PC-9 (cell line): Measurements from ENCODE around the gene COL4A1. TPM values are rescaled to one million over a fixed set of nuclear protein-coding genes. Genes with fewer than 3 reads are reported as not detected.

Experiments used
- BruUV-seq: library from RNA; stranded (reverse); fragments of 400-500 nt; replicated peaks from 2 replicates; lab custom pipeline; 2021; lab: Mats Ljungman, UMichigan
- CTCF ChIA-PET: fragments of 300-600 bp; sonication (Branson Sonifier 250); formaldehyde crosslinking; loops from one replicate; lab custom pipeline; 2022; ENCODE audit warnings: antibody characterized with exemption; lab: Charles Lee
- POLR2A ChIA-PET: fragments of 300-600 bp; sonication (Branson Sonifier 250); formaldehyde crosslinking; loops from one replicate; lab custom pipeline; 2022; ENCODE audit warnings: antibody characterized with exemption; ENCODE audit not compliant: unreplicated experiment; lab: Charles Lee
- DNase-seq, 2 experiments: peaks; one replicate each; pipeline versions ENCODE4 v3.0.0 to v3.0.0-alpha.2; 2015 to 2022; ENCODE audit warnings: mixed read lengths in 1 of 2
- H2AFZ ChIP-seq: fragments of 200-600 bp; sonication (generic); 2 replicates; pipeline ENCODE4 v1.8.1; 2017; ENCODE audit warnings: antibody characterized with exemption
- H3F3A ChIP-seq: fragments of 200-600 bp; sonication (generic); 2 replicates; pipeline ENCODE4 v1.8.1; 2017; ENCODE audit warnings: antibody characterized with exemption, mild to moderate bottlenecking, low read depth; ENCODE audit not compliant: insufficient read depth
- H3K27ac ChIP-seq: fragments of 200-600 bp; sonication (generic); 2 replicates; pipeline ENCODE4 v1.6.1; 2016; ENCODE audit warnings: mixed run types
- H3K27me3 ChIP-seq: fragments of 200-600 bp; sonication (generic); 2 replicates; pipeline ENCODE4 v1.6.1; 2016; ENCODE audit warnings: low read depth, mixed run types; ENCODE audit not compliant: insufficient read depth
- H3K36me3 ChIP-seq: fragments of 200-600 bp; sonication (generic); 2 replicates; pipeline ENCODE4 v1.6.1; 2016; ENCODE audit warnings: low read depth, mixed run types
- H3K4me1 ChIP-seq: fragments of 200-600 bp; sonication (generic); replicated peaks from 2 replicates; pipeline ENCODE4 v1.6.1; 2016; ENCODE audit warnings: mixed run types; ENCODE audit not compliant: insufficient read depth
- H3K4me2 ChIP-seq: fragments of 200-600 bp; sonication (generic); 2 replicates; pipeline ENCODE4 v1.6.1; 2017; ENCODE audit warnings: mixed run types
- H3K4me3 ChIP-seq: fragments of 200-600 bp; sonication (generic); 2 replicates; pipeline ENCODE4 v1.6.1; 2016; ENCODE audit warnings: mixed run types
- H3K79me2 ChIP-seq: fragments of 200-600 bp; sonication (generic); 2 replicates; pipeline ENCODE4 v1.6.1; 2017; ENCODE audit warnings: low read depth, mixed run types
- H3K9me2 ChIP-seq: fragments of 200-600 bp; sonication (generic); 2 replicates; pipeline ENCODE4 v1.8.1; 2017; ENCODE audit warnings: mild to moderate bottlenecking; ENCODE audit not compliant: insufficient read depth
- H3K9me3 ChIP-seq: fragments of 200-600 bp; sonication (generic); 2 replicates; pipeline ENCODE4 v1.8.1; 2016; ENCODE audit warnings: low read depth; ENCODE audit not compliant: insufficient read depth
- H4K20me1 ChIP-seq: fragments of 200-600 bp; sonication (generic); 2 replicates; pipeline ENCODE4 v1.8.1; 2017; ENCODE audit not compliant: insufficient read depth
- CTCF ChIP-seq: fragments of 200-600 bp; sonication (generic); conservative IDR thresholded peaks from 2 replicates; pipeline ENCODE4 v1.6.1; 2017; ENCODE audit warnings: mixed run types, antibody characterized with exemption, mild to moderate bottlenecking, moderate library complexity
- EZH2 ChIP-seq: fragments of 200-600 bp; sonication (generic); IDR thresholded peaks from 2 replicates; pipeline ENCODE4 v1.8.0; 2017; ENCODE audit warnings: antibody characterized with exemption, low read depth
- intact Hi-C: fragments of 100-400 bp; cut with micrococcal nuclease; formaldehyde crosslinking; loops from one replicate; pipeline ENCODE4 v1.10.0; 2022; ENCODE audit not compliant: unreplicated experiment
- total RNA-seq: library from RNA; stranded (reverse); gene quantifications from 2 replicates; pipeline ENCODE4 v1.2.3, GENCODE V29; 2021

The COL4A1 gene
- total RNA-seq, 1 experiment from 2014 or later, result 24.5 TPM

DNA sequence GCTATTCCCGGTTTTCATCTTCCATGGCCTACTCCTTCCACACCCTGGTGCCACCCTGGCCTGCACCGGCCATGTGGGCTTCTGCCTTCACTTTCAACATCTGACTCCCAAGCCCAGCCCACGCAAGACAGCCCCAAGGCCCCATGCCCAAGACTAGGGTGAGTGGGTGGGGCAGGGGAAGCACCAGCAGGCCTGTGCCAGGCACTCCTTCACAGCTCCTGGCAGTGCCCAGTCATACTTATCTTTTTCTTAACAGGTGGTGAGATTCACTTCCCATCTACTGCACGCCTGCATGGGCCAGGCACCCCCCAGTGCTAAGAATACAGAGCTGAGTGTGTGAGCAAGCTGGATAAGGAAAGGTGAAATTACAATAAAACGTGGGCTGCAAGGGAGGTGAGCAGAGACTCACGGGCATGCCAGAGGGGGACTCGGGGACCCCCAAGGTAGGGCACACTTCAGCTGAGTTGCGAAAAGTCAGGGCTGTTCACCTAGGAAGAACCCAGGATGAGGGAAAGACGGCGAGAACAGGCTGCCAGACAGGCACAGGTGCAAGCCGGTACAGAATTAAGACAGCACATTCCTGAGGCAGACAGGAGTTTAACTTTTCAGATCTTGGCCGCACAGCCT, 55.7 kb downstream of the COL4A1 start:
- ChIA-PET CTCF (no interaction called here), POLR2A (interaction anchor here (0.7 kb wide), 1 partner anchor 127 kb away, joined by 3 read pairs; no protein-coding TSS in a partner anchor)
- TF ChIP-seq CTCF, result no peak
- TF ChIP-seq EZH2, result no peak
- Histone ChIP-seq H3K27me3 (no peaks in the 10 kb centered on the region), H3K79me2 (no peaks in the 10 kb centered on the region), H3K4me2 (no peak overlapping the region), H3K36me3 (no peaks in the 10 kb centered on the region), H2AFZ (no peak overlapping the region), H3K4me1 (peaks cover 5% of the 10 kb centered on the region; the same call in 1 of the 2 replicates), H3K9me3 (no peaks in the 10 kb centered on the region), H3K4me3 (no peak overlapping the region), H3F3A (peaks cover 17% of the 10 kb centered on the region; the same call in 1 of the 2 replicates), H3K27ac (no peak overlapping the region), H4K20me1 (no peaks in the 10 kb centered on the region), H3K9me2 (no peaks in the 10 kb centered on the region)
- no TSS peak for BruUV-seq
- no peak for DNase-seq
- intact Hi-C loops, result no loop called here

DNA sequence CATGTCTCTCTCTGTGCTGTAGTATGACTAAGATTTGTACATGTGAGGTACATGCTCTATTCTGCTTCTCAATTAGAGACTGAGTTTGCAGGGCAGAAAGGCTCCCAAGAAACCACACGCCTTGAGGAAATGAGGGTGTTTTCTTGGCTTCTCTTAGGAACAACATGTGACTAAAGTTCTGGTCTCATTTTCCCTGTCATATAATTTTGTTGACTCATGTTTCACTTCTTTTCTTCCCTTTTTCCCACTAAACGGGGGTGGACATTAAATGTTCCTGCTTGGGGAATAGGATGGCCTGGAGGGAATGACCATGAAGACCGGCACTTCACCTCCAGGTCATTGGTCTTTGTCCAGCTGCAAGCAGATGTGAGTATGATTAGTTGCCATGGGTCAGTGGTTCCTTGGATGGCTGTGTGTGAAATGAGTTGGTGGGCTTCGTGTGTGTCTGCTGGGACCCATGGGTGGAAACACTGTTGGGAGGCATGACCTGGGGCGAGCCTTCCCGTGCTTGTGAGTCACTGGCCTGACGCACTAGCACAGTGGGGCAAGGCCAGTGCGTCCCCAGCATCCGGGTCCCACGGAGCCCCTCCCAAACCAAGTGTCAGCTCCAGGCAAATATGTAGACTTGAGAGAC, 56.6 kb downstream of the COL4A1 start:
- H3K27me3 ChIP-seq, result no peaks in the 10 kb centered on the region
- no peak overlapping the region for H3K4me2 ChIP-seq
- no peak for TF ChIP-seq EZH2
- TF ChIP-seq CTCF, result no peak
- H3K79me2 ChIP-seq, result no peaks in the 10 kb centered on the region
- intact Hi-C loops, result no loop called here
- DNase-seq, result no peak
- no peaks in the 10 kb centered on the region for H4K20me1 ChIP-seq
- H3K4me1 ChIP-seq, result peaks cover 5% of the 10 kb centered on the region; the same call in 1 of the 2 replicates
- H3K4me3 ChIP-seq, result no peak overlapping the region
- no peak overlapping the region for H3K27ac ChIP-seq
- H3K9me2 ChIP-seq, result no peaks in the 10 kb centered on the region
- POLR2A ChIA-PET, result interaction anchor here (0.7 kb wide), 1 partner anchor 128 kb away, joined by 3 read pairs; no protein-coding TSS in a partner anchor
- CTCF ChIA-PET, result no interaction called here
- H3F3A ChIP-seq, result peaks cover 17% of the 10 kb centered on the region; the same call in 1 of the 2 replicates
- BruUV-seq, result no TSS peak
- no peaks in the 10 kb centered on the region for H3K36me3 ChIP-seq
- H3K9me3 ChIP-seq, result no peaks in the 10 kb centered on the region
- H2AFZ ChIP-seq, result no peak overlapping the region

- H3K79me2 ChIP-seq, result no peaks in the 10 kb centered on the region
- no peaks in the 10 kb centered on the region for H3K9me2 ChIP-seq
- H3K4me2 ChIP-seq, result no peak overlapping the region
- POLR2A ChIA-PET, result no interaction called here
- TF ChIP-seq CTCF (no peak), EZH2 (no peak)
- no peak overlapping the region for H2AFZ ChIP-seq
- BruUV-seq, result no TSS peak
- no peaks in the 10 kb centered on the region for H3K9me3 ChIP-seq
- H3K4me1 ChIP-seq, result peaks cover 5% of the 10 kb centered on the region; the same call in 1 of the 2 replicates
- H3F3A ChIP-seq, result peaks cover 9% of the 10 kb centered on the region; the same call in 1 of the 2 replicates
- no peak overlapping the region for H3K4me3 ChIP-seq
- no peaks in the 10 kb centered on the region for H3K36me3 ChIP-seq
- H3K27ac ChIP-seq, result no peak overlapping the region
- no peak for DNase-seq
- H4K20me1 ChIP-seq, result no peaks in the 10 kb centered on the region
- intact Hi-C loops, result no loop called here
- CTCF ChIA-PET, result no interaction called here
- no peaks in the 10 kb centered on the region for H3K27me3 ChIP-seq
These were observed 57.6 kb downstream of the COL4A1 start for GRCh38 chr13:110249326-110249725.
